Medulla oblongata (tissue), 1 donor: ENCODE data around the gene RAPSN.

Experiments
- DNase-seq: peaks from one replicate; pipeline ENCODE4 v3.0.0-alpha.2; 2015; ENCODE audit errors: extremely low spot score

The RAPSN gene

GRCh38 chr11:47408598-47409439 lies 40.1 kb downstream of the RAPSN start:
- no peak for DNase-seq

GRCh38 chr11:47407746-47408590 lies 41.0 kb downstream of the RAPSN start, which contains the start of gene SLC39A13:
Gene SLC39A13, plus strand, starts transcription at chr11:47408590. Its CDS starts 1,505 bp downstream, at chr11:47410095.
- DNase-seq, result peak; percentile 95

- DNase-seq, result peak; percentile 40
Measured at GRCh38 chr11:47406896-47407745, 41.8 kb downstream of the RAPSN start.

GRCh38 chr11:47403571-47403970 lies 45.4 kb downstream of the RAPSN start:
- DNase-seq, result no peak

- no peak for DNase-seq
Measured at GRCh38 chr11:47403135-47403534, 45.8 kb downstream of the RAPSN start.

- DNase-seq, result no peak
Measured at GRCh38 chr11:47400768-47401279, 48.1 kb downstream of the RAPSN start.

GRCh38 chr11:47399860-47400767 lies 48.8 kb downstream of the RAPSN start:
- no peak for DNase-seq

GRCh38 chr11:47398551-47398950 lies 50.4 kb downstream of the RAPSN start:
- DNase-seq, result no peak

GRCh38 chr11:47398011-47398410 lies 50.9 kb downstream of the RAPSN start:
- DNase-seq, result no peak

GRCh38 chr11:47396049-47396320 lies 53.0 kb downstream of the RAPSN start:
- DNase-seq, result no peak

- no peak for DNase-seq
Measured at GRCh38 chr11:47395223-47396048, 53.5 kb downstream of the RAPSN start.

- DNase-seq, result peak; percentile 48
Measured at GRCh38 chr11:47394322-47395222, 54.4 kb downstream of the RAPSN start.

- no peak for DNase-seq
Measured at GRCh38 chr11:47394050-47394321, 55.0 kb downstream of the RAPSN start.

GRCh38 chr11:47393163-47394049 lies 55.5 kb downstream of the RAPSN start:
- peak; percentile 56 for DNase-seq

GRCh38 chr11:47392546-47393162 lies 56.3 kb downstream of the RAPSN start:
- peak; percentile 56 for DNase-seq

GRCh38 chr11:47391711-47392432 lies 57.1 kb downstream of the RAPSN start:
- no peak for DNase-seq

GRCh38 chr11:47391077-47391583 lies 57.8 kb downstream of the RAPSN start:
- DNase-seq, result peak; percentile 55
